Measurements from ENCODE around the gene SNX32. TPM values are rescaled to one million over a fixed set of nuclear protein-coding genes. Genes with fewer than 3 reads are reported as not detected.

The SNX32 gene
- total and polyA plus RNA-seq, 8 donors, result 0.12 to 0.75 (median 0.29) TPM; not detected in 2

DNA sequence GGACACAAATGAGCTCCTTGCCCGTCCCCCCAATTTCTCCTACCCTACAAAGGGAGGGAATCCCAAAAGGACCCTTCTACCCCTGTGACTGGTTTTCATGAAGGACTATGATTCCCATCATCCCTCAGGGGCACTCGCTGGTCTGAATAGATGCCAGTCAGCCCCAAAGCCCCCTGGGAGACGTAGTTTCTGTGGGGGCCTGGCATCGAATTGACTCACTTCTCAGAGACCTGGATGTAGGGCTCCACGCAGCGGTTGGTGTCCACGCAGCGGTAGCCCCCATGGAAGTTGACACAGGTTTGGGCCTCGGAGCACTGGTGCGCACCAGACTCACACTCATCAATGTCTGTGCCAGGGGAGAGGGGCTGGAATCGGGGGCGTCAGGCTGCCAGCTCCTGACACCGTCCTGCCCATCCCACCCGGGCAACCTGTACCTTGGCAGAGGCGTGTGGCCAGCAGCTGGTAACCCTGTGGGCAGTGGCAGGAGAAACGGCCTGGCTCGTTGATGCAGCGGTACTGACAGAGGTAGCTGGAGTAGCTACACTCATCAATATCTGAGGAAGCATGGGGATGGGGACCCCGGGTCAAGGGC is 34.4 kb downstream of the SNX32 start:
- H3K36me3 ChIP-seq, result peaks cover 0 to 27% (median 13%) of the 10 kb centered on the region in 3 donors
- 83 to 84% methylated on average over 19 of the region's 19 CpGs for WGBS, 2 donors
- TF ChIP-seq, protein P1, sequence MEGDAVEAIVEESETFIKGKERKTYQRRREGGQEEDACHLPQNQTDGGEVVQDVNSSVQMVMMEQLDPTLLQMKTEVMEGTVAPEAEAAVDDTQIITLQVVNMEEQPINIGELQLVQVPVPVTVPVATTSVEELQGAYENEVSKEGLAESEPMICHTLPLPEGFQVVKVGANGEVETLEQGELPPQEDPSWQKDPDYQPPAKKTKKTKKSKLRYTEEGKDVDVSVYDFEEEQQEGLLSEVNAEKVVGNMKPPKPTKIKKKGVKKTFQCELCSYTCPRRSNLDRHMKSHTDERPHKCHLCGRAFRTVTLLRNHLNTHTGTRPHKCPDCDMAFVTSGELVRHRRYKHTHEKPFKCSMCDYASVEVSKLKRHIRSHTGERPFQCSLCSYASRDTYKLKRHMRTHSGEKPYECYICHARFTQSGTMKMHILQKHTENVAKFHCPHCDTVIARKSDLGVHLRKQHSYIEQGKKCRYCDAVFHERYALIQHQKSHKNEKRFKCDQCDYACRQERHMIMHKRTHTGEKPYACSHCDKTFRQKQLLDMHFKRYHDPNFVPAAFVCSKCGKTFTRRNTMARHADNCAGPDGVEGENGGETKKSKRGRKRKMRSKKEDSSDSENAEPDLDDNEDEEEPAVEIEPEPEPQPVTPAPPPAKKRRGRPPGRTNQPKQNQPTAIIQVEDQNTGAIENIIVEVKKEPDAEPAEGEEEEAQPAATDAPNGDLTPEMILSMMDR (IDR thresholded peaks at IDR 0.05), result no peak
- ATAC-seq, result peak in 2 of 4 donors; percentile 11 to 26
- no peaks in the 10 kb centered on the region for H3K9me3 ChIP-seq
- no peak for FAIRE-seq
- no peak overlapping the region for H3K27ac ChIP-seq
- no peaks in the 10 kb centered on the region for H3K27me3 ChIP-seq
- H3K4me1 ChIP-seq, result no peaks in the 10 kb centered on the region
- intact Hi-C loops (cut with DNase I), result no loop called here
- peak in 2 of 6 donors; percentile 33 to 70 for DNase-seq
- no peak overlapping the region for H3K4me3 ChIP-seq

DNA sequence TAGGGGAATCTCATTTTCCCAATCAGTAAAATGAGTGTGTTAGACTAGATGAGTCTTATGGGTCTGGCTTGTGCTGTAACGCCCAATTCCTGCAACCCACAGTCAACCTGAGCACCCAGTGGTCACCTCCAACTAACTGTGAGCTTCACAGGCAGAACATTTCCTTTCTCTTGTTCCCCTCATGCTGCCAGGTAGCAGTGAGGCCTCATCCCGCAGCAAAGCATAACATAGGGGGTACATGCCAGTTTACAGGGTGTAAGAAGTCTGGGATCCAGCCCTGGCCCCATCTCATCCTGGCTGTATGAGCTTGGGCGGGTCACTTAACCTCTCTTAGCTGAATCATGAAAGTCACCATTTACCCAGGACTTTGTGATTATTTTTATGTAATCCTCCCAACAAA is 35.1 kb downstream of the SNX32 start:
- no peak for ATAC-seq

DNA sequence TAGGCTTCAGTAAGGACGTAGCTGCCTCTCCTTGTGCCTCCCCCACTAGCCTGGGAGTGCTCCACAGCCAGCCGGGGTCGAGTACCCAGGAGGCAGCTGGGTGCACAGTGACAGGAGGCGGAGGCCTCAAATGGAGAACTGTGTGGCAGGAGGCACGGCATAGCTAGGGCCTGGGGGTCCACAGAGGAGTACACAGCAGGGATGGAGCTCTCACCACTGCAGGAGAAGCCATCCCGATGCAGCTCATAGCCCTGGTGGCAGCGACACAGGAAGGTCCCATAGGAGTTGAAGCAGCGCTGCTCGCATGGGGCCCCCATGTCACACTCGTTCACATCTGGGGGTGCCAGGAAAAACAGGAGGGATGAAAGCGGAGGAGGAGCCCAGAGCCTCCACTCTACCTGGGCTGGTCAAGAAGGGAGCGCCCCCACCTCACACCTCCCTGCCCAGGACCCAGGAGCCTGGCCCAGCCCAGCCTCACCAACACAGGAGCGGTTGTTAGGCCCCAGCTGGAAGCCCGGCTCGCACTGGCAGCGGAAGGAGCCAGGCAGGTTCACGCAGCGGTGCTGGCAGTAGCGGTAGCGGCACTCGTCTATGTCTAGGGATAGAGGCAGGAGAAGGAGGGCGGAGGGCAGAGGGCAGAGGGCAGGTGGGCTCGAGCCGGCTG is 36.0 kb downstream of the SNX32 start:
- DNase-seq (peak in 1 of 6 donors; percentile 69), ATAC-seq (no peak), FAIRE-seq (no peak)
- no peaks in the 10 kb centered on the region for H3K4me1 ChIP-seq
- intact Hi-C loops (cut with DNase I), result no loop called here
- H3K4me3 ChIP-seq, result no peak overlapping the region
- H3K27ac ChIP-seq, result no peak overlapping the region
- TF ChIP-seq, protein P1 (IDR thresholded peaks at IDR 0.05), result no peak
- WGBS, 2 donors, result 76 to 85% methylated on average over 22 to 24 of the region's 24 CpGs
- no peaks in the 10 kb centered on the region for H3K9me3 ChIP-seq
- peaks cover 0 to 15% (median 2%) of the 10 kb centered on the region in 3 donors for H3K36me3 ChIP-seq
- H3K27me3 ChIP-seq, result no peaks in the 10 kb centered on the region

More for the DNA sequence above, 35.1 kb downstream of the SNX32 start:
- DNase-seq (no peak), FAIRE-seq (no peak)
- H3K9me3 ChIP-seq, result no peaks in the 10 kb centered on the region
- no peaks in the 10 kb centered on the region for H3K4me1 ChIP-seq
- intact Hi-C loops (cut with DNase I), result no loop called here
- WGBS, 2 donors, result 82 to 93% methylated on average over 3 of the region's 3 CpGs
- TF ChIP-seq, protein P1 (IDR thresholded peaks at IDR 0.05), result no peak
- H3K27ac ChIP-seq, result no peak overlapping the region
- H3K4me3 ChIP-seq, result no peak overlapping the region
- no peaks in the 10 kb centered on the region for H3K27me3 ChIP-seq
- H3K36me3 ChIP-seq, result peaks cover 0 to 23% (median 9%) of the 10 kb centered on the region in 3 donors

DNA sequence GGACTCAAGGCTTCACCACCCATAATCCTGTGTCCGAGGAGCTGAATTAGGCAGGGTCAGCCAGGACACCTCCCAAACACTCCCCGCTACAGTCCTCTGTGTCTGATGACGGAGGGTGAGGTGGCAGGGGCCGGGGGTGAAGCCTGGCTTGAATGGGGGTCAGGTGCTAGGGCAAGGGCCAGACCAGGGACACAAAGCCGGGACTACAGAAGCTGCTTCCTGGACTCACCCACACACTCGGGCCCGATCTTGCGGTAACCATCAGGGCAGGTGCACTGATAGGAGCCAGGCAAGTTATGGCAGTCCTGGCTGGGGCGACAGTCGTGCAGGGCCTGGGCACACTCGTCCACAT is 36.5 kb downstream of the SNX32 start:
- peaks cover 0 to 10% (median 0%) of the 10 kb centered on the region in 3 donors for H3K36me3 ChIP-seq
- no peaks in the 10 kb centered on the region for H3K27me3 ChIP-seq
- intact Hi-C loops (cut with DNase I), result no loop called here
- no peaks in the 10 kb centered on the region for H3K4me1 ChIP-seq
- no peaks in the 10 kb centered on the region for H3K9me3 ChIP-seq
- no peak overlapping the region for H3K27ac ChIP-seq
- TF ChIP-seq, protein P1 (IDR thresholded peaks at IDR 0.05), result no peak
- WGBS, 2 donors, result 80 to 85% methylated on average over 11 of the region's 11 CpGs
- no peak for ATAC-seq
- no peak overlapping the region for H3K4me3 ChIP-seq
- peak in 1 of 6 donors; percentile 52 for DNase-seq
- FAIRE-seq, result no peak
